GM03348 (cell line): ENCODE data around the gene PDE4D.

ENCODE experiments used
- DNase-seq: peaks from one replicate; pipeline ENCODE4 v3.0.0; 2012; ENCODE audit warnings: low spot score

The PDE4D gene

DNA sequence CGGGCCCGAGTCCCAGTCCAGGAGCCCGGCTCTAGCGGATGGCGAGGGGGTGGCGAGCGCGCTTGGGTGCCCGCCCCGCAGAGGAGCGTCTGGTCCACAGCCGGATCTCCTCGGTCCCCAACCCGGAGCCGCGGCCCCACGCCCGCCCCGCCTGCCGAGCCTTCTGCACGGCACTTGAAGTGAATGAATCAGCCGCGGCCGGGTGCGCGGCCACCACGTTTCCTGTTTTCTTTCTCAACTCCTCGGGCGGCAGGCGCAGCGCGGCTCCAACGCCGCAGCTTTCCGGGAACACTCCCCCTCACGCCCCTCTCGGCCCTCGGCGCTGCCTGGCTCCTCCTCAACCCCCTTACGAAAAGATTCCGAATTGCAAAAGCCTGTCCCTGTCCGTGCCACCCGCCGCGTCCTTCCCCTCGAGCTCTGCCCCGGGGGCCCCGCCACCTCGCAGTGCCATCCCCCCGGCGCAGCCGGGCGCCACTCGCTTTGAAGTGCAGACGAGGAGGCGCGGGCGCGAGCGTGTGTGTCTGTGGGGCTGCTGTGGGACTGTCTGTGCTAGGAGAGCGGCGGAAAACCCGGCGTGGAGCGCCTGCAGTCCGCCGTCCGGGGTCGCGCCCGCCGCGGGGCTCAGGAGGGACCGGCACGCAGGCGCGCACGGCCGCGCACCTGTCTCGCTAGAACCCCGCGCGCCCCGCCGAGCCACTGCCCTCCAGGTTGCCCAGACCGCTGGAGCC is 854.1 kb downstream of the PDE4D start:
- DNase-seq = peak; percentile 84

DNA sequence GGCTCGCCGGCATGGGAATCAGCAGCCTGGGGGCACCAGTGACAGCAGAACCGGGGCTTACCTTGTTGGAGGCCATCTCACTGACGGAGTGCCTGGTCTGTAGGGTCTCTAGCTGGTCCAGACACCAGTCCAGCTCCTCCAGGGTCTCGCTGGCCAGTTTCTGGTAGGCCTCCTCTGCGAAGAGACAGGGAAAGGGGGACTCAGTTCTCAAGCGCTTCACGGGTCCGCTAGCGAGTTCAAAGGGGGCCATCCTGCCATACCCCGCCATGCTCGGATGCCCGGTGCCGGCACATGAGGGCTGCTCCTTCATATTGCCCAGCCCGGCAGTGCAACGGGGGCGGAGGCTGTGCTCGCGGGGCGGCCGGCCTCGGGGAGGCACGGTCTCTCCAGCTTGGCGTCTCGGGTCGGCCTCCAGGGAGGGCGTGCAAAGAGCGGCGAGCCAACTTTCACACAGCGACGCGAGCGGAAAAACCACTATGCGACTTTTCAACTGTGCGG is 854.7 kb downstream of the PDE4D start:
- peak; percentile 81 for DNase-seq

DNA sequence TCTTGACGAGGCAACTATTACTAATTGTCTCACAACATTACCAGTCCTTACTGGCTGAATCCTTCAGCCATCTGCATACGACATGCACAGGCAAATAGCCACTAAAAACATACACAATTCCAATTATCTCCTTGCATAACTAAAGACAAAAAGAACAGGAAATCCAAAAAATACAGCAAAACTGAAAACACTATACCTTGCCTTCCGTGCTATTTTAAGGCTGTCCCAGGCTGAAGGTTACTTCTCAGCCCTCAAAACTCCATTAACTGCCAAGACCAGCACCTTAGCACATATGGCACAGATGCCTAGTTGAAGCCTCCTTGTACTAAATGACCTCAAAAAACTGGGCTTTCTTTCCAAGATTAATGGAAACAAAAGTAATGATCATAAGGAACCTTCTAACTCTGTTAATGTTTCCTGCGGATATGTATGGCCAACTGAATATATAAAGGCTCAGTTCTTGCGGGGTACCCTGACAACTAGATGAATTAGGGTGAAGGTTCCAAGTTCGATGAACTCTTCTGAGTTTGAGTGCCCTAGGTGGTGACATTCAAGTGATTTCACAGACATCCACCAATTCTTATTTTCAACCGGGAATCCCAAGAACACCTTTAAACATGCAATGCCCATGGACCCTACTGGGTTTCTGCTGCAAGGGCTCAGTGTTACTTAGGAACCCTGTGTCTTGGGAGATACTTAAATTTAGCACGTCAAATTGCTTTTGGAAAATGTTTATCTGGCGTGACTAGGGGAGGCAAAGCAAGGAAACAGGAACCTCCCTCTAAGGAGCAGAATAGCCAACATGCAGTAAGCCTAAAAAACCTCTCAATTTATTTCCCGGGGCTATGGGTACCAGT is 855.4 kb downstream of the PDE4D start:
- no peak for DNase-seq

DNA sequence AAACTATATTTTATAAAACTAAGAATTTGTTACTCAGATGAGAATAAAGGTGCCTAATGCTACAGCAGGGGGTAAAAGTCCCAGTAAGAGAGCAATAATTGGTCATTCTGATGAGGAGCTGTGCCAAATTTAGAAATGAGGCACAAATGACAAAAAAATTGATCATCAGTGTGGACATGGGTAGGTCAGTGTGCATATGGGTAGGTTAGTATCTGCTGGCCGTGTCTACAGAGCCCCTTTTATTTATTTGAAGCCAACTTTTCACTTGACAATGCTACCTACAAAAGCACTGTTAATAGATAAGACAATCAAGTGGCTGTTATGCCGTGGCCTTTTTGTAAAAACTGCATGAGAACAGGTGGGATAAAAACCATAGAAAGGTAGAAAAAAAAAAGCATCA is 856.1 kb downstream of the PDE4D start:
- no peak for DNase-seq

DNA sequence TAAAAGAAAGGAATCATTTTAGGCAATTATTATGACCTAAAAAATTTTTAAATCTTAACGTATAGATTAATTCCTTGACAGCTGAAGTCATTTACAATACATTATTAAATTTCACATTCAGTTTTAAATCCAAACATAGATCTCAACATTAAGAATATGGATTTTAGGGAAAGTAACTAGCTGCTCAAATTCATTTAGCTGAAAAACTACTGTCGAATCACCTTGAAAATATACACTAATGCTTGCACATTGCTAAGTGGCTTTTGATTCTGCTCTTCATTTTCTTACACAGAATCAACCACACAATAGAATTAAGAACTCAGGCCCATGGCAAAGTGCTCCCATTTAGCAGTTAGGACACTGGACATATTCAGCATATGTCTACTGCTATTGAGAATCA is 856.5 kb downstream of the PDE4D start:
- DNase-seq = no peak

DNA sequence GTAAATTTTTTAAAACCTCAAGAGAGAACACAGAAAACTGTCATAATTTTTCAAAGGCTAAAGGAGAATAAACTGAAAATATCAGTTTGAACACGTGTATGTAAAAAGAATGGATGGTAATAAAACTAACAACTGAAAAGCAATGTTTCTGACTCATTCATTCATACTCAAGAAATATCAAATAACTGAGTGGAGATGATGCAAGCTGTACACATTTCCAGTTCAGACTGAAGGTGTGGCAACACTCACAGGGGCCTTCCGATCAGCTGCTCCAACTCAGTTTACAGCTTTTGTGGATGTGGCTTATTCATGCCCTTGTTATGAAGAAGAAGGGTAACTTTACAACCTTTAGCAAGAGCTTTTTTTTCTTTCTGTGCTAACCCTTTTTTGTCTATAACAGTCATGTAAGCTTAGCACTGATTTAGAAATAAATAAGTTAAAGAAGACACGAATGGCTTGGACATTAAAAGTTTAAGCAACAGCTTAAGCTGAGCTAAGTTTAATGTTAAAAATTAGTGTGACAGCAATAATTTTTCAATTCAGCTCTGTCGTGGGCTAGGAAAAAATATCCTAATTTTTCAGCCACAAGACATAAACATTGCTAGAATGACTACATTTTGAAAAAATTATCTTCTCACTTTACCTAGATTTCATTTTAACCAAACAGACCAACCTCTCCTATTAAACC is 857.1 kb downstream of the PDE4D start:
- DNase-seq = peak; percentile 78

DNA sequence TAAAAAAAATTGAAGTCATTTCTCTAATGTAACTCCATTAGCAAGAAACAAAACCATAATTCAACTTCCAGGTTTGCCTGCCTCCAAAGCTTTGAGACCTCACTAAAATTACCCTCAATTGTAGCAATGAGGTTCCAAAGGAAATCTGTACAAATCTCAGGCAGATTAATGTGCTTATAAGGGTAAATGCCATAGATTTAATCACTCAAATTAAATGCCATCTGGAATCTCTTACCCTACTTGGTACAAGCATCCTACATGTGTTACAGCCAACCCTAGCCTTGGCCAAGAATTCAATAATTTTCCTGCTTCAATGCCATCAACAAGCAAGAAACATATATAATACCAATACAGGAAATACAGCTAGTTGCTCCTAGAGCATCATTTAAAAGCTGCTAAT is 857.8 kb downstream of the PDE4D start:
- DNase-seq = no peak

DNA sequence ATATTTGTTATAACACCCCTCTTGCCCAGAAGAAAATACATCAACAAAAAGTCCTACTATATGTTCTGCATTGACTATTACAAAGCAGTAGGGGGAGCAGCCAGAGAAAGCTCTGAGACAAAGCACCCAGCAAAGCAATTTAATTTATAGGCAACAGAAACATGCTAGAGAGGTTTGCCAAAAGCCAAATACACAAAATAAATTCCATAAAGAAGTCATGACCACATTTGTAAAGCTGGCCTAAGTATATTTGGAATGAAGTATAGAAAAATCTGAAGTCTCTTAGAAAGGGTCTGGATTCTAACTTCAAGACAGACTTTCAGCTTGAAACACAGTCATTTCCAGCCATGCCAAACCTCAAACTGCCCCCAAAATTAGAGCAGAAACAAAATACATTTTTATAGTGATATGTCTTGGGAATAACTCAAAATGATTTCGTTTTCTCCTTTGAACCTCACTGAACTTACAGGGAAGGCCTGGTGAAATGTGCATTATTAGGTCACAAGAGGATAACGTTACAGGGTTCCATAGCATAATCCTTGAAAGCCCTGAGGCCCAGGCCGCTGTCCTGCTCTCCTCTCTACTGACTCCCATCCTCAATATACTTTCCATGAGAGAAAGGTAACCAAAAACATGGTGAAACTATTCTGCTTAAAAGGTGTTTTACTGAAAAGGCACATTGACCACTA is 858.9 kb downstream of the PDE4D start:
- DNase-seq = peak; percentile 51

DNA sequence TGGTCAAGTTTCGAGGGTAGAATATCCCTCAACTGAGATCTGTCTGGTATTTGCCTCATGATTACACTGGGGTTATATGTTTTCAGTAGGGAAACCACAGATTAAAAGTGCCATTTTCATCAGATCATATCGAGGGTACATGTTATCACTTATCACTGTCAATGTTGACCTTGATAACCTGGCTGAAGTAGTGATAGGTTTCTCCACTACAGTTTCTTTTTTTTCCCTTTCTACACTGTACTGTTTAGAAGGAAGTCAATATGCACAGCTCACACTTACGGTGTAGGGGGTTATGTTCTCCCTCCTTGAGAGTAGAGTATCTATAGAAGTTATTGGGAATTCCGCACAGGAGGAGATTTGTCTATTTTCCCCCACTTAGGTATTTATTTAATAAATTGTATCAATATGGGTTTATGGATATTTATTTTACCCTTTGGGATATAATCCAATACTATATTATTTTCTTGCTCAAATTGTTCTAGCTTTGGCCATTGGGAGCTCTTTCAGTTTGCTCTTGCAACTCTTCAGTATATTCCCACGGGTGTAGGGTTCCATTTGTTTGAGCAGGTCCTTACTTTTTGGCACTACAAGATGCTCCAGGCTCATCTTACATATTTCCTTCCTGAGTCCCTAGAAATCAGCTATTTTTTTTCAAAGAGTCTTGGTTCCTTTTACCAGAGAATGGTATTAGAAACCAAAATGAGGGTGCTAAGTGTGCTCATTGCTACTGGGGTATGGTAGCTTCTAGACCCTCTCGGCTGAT is 866.2 kb downstream of the PDE4D start:
- no peak for DNase-seq

DNA sequence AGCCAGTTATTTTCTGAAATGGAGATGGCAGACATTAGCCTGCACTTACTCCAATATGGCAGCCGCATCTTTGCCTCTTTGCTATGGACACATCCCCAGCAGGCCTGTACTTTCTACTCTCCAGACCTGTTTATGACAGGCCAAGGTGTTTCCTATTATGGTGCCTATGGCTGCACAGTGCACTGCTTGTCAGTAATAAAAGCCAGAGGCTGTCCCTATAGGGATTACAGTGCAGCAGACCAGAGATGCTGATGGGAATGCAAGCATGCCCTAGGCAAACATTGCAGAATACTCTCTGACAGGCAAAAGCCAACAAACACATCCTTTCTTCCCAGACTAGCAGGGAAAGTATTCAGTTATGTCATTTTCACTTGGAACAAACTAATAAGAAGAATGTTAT is 867.8 kb downstream of the PDE4D start:
- no peak for DNase-seq

DNA sequence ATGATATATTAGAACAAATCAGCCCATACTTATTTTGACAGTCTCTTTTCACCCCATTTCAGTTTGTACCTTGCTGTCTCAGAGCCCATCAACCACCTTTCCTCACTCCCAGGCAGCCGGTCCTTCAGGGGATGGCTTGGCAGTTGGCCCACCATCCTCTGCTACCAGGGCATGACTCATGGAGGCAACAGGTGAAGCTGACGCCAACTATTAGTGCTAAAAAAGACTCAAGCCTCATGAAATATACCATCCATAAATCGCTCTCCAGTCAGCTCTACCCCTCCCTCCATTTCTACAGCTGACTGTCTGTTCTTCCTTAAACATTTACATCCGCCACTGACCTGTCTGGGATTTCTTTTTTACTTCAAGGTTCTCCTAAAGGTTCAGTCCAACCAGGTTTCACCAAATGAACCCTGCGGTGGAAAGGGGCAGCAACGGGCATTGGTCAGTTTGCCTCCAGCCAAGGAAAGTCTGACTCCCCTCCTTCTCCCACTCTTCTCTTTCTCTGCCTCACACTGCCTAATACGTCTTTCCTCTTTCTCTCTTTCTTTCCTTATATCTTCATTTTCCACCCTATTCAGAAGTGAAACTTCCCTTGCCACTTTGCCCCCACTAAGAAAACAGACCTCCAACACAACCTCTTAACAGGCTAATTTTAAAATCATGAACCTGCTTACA is 871.5 kb downstream of the PDE4D start:
- DNase-seq = no peak

DNA sequence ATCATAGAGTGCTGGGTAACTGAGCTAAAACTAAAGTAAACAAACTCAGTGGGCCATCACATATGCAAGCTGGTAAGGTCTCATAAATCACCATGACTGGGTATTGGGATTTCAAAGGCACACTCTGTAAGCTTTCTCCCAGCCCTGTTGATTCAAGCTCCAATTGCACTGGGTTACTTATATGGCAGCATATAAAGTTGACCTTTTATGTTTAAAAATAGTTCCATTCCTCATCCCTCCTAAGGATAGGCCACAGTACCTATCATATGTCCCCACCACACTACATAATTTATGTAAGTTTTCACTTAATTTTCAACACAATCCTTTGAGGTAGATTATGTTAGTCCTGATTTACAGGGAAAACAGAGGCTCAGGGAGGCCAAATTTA is 872.2 kb downstream of the PDE4D start:
- DNase-seq = no peak

DNA sequence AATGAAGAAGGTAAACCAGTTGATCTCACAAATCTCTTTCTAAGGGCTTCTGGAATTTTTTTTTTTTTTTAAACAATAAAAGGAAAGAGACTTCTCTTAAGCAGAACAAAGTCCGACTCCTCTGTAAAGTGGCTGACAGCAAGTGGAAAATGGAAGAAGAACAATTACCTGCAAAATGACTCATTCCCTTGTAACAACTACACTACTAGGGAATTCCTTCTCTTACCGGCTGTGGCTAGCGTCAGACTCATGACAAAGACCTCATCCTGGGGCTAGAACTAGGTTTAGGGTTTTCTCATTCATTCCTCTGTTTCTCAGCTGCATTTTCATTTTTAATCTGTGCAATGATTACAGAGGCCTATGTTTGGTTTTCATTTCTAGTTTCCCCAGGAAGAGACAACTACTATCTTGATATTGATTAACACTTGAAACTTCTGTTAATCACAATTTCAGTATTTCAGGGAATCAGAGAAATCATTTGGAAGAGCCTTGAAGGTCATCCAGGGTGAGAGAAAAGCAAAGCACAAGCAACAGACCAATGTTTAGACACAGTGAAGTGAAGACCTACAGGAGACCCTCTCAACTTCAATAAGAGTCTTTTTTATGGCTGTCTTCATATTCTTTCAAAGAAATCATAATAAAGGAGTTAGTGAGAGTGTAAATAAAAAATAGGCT is 872.8 kb downstream of the PDE4D start:
- DNase-seq = no peak

DNA sequence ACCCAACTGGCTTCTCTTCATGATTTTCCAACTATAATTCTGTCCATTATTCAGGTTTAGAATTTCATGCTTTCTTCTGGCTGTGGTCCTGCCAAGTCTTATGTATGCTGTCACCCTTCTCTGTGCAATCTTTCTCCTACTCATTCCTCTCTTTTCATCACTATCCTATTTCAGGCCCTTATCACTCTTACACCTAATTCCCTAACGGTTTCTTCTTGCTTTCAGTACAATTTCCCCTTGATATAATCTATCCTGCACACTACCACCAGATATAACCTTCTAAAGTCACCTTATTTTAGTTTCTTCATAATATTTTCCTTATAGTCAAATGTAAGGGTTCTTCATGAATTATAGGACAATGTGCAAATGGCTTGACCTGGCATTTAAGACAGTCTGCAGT is 874.4 kb downstream of the PDE4D start:
- no peak for DNase-seq

DNA sequence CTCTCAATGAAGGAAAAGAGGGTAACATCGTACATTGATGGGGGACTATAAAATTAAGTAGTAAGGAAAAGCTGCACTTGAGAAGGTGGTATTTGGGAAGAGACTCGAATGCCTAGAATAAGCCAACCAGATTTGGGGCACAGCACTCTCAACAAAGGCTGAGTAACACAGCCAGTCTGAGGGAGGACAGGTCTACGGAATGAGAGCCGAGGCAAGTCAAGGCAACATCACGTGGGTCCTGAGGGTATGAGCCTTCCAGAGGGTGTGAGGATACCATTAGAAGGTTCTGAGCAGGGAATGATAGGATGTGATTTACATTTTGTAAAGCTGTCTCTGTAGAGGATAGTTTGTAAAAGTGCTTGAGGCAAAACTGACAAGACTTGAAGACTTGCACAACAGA is 876.6 kb downstream of the PDE4D start:
- no peak for DNase-seq

DNA sequence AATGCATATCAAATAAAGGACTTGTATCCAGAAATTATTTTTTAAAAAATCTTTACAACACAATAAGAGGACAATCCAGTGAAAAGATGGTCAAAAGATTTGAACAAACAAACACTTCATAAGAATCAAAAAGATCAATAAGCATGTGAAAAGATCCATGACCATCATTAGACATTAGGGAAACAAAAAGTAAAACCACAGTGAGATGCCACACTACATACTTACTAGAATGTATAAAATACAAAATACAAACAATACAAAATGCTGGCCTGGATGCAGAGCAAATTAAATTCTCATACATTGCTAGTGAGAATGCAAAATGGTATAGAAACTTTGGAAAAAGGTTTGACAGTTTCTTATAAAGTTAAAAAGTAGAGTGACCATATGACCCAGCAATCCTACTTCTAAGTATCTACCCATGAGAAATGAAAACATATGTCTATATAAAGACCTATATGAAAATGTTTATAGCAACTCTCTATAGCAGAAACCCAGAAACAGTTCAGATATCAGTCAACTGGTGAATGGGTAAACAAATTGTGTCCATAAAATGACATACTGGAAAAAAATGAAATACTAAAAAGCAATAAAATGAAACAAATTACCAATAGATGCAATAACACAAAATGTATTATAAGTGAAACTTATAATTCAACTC is 884.6 kb downstream of the PDE4D start:
- no peak for DNase-seq

DNA sequence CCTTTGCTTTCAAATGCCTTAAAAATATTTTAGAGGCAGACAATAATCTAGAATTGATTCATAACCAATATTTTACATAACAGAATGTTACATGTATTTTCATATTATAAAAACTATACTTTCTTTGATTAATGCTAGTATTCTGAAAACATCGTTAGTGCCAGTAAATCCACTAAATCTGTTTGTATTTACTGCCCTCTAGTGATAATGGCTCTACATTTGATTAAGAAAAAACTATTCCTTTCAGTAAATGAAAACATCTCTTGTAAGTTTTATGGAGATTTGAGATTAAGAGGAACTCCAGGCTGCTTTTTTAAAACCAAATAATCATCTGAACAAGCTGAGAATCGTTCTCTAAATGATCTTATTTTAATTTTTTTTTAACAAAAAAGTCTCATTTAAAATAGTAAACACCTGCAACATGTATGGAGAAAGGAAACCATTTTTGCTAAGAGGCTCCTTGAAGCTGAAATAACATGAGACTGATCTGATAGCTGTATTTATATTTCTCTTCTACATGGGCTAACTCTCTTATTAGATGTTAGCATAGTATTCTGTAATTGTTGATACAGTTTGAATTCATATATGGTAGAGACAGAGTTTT is 886.0 kb downstream of the PDE4D start:
- peak; percentile 58 for DNase-seq

DNA sequence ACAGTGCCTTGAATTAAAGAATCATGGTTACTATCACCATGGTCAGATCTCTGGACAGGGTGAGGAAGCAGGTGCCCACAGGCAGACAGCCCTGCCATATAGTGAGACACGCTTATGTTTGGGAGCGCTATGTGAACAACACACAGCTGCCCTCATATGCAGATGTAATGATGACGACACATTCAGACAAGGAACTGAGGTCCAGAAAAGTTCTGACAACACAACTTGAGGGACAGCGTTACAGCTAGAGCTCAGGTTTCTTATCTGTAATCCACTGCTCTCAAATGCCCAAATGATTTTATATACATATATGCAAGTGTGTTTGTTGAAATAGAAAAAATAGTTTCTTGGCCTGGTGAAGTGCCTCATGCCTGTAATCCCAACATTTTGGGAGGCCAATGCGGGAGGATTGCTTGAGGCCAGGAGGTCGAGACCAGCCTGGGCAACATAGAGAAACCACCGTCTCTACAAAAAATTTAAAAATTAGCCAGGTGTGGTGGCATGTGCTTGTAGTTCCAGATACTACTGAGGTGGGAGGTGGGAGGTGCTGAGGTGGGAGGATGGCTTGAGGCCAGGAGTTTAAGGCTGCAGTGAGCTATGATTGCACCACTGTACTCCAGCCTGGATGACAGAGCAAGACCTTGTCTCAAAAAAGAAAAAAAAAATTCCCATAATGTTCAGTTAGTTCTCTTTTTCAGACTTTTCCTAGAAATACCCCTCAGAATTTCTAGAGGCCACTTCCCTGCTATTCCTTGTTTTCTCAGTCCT is 887.4 kb downstream of the PDE4D start:
- no peak for DNase-seq

DNA sequence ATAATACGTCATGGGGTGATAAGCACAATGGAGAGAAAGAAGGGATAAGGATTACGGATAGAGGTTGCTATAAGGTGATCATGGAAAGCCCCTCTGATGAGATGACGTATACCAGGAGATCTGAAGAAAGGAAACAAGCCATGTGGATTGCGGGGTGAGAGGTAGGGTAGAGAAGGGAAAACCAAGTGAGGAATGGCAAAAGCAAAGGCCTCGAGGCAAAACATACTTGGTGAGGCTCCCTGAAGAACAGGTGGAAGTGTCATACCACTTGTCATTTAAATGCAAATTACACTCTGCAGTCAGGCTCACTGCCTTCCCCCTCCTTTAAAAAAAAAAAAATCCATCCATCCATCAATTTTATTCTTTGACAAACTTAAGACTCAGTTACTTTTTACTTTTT is 889.9 kb downstream of the PDE4D start:
- no peak for DNase-seq
